Keratinocyte (primary cell): Measurements from ENCODE around the gene CLC.

Source experiments
- CTCF ChIP-seq, 3 experiments: IDR thresholded peaks in 1 of 3; conservative IDR thresholded peaks in 1 of 3; optimal IDR thresholded peaks in 1 of 3; 2 replicates in 2 of 3; 3 replicates in 1 of 3; pipeline versions ENCODE3 to v1.5.1; 2011; ENCODE audit warnings: low read length in 3 of 3, mild to moderate bottlenecking in 3 of 3, moderate library complexity in 2 of 3, control low read depth in 1 of 3, inconsistent platforms in 1 of 3; ENCODE audit not compliant: insufficient read depth in 2 of 3; ENCODE audit errors: extremely low read depth in 1 of 3
- EZH2 ChIP-seq: IDR thresholded peaks from one replicate; pipeline ENCODE4 v1.6.1; 2012; ENCODE audit warnings: inconsistent platforms, mild to moderate bottlenecking, low read length, moderate library complexity

GRCh38 chr19:39708594-39708993 is 29.2 kb downstream of the CLC start:
- TF ChIP-seq CTCF (optimal IDR thresholded peaks at IDR 0.05 in 1 of 3, IDR thresholded peaks at IDR 0.05 in 1 of 3, conservative IDR thresholded peaks at IDR 0.05 in 1 of 3; ENCODE audit: extremely low read depth in 1 of 3, insufficient read depth in 2 of 3, low read length in 3 of 3) (no peak), EZH2 (no peak)
